ENCODE measurements around the gene NEAT1.

DNA sequence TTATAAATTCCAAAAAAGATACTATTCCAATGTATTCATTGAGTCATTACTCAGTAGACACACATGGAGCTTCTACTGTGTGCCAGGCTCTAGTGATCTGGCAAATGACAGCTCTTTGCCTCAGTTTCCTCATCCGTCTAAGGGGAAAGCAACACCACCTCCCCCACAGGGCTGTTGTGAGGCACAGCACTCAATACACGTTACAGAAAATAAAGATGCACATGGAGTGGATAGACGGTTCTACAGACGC is 69.7 kb downstream of the NEAT1 start:
- TF ChIP-seq POLR2AphosphoS5 (IDR thresholded peaks at IDR 0.05; ENCODE audit: low read depth, low read length) = no peak
- no peak for TF ChIP-seq POLR2A (IDR thresholded peaks at IDR 0.05; ENCODE audit: low read depth, low read length)
- no peak for TF ChIP-seq PAX5 (IDR thresholded peaks at IDR 0.05; ENCODE audit: insufficient read depth, low read length, severe bottlenecking)
- TF ChIP-seq TAF1 (IDR thresholded peaks at IDR 0.05; ENCODE audit: low read depth, low read length) = no peak
- no peak for TF ChIP-seq SPI1 (IDR thresholded peaks at IDR 0.05; ENCODE audit: low read depth, low read length)

Data from GM12891 (cell line).